IMR-90 (cell line): ENCODE results near the gene DLG4. TPM values are rescaled to one million over a fixed set of nuclear protein-coding genes. Genes with fewer than 3 reads are reported as not detected.

Experiments
- ATAC-seq: fragments of 200-7000 bp; cut with Tn5 transposase; 2 replicates; pipeline ENCODE4 v1.9.1; 2020; ENCODE audit warnings: low read depth, mild to moderate bottlenecking, moderate library complexity
- BruUV-seq: library from RNA; stranded (reverse); fragments of 400-500 nt; replicated peaks from 2 replicates; lab custom pipeline; 2021; lab: Mats Ljungman, UMichigan
- CTCF ChIA-PET: fragments of 300-600 bp; formaldehyde crosslinking; extraction: SDS; loops from one replicate; lab custom pipeline; 2021; ENCODE audit warnings: antibody characterized with exemption; lab: Yijun Ruan, JAX
- POLR2A ChIA-PET: fragments of 300-600 bp; sonication (Branson Sonifier 250); formaldehyde crosslinking; loops from one replicate; lab custom pipeline; 2022; ENCODE audit warnings: antibody characterized with exemption; ENCODE audit not compliant: unreplicated experiment; lab: Charles Lee
- DNase-seq: peaks from one replicate; pipeline ENCODE4 v3.0.0; 2013
- H2AFZ ChIP-seq: replicated peaks from 2 replicates; pipeline ENCODE3; 2013; ENCODE audit warnings: low read length, mild to moderate bottlenecking; ENCODE audit not compliant: poor library complexity
- H2AK5ac ChIP-seq: 2 replicates; pipeline ENCODE4 v1.6.1; 2013; ENCODE audit warnings: low read depth, low read length, inconsistent platforms
- H2AK9ac ChIP-seq: replicated peaks from 2 replicates; pipeline ENCODE3; 2013; ENCODE audit warnings: mild to moderate bottlenecking, low read depth, low read length, moderate library complexity; ENCODE audit not compliant: poor library complexity
- H2BK120ac ChIP-seq: 2 replicates; pipeline ENCODE4 v1.6.1; 2013; ENCODE audit warnings: low read depth, low read length, inconsistent platforms
- H2BK15ac ChIP-seq: 3 replicates; pipeline ENCODE4 v1.6.1; 2013; ENCODE audit warnings: low read depth, low read length, inconsistent platforms
- H2BK20ac ChIP-seq: 2 replicates; pipeline ENCODE4 v1.6.1; 2013; ENCODE audit warnings: low read depth, mild to moderate bottlenecking, inconsistent platforms, low read length, moderate library complexity
- H2BK5ac ChIP-seq: 2 replicates; pipeline ENCODE4 v1.6.1; 2013; ENCODE audit warnings: mild to moderate bottlenecking, low read depth, low read length, inconsistent platforms; ENCODE audit not compliant: poor library complexity, severe bottlenecking
- H3K14ac ChIP-seq: replicated peaks from 2 replicates; pipeline ENCODE4 v1.6.1; 2013; ENCODE audit warnings: low read depth, low read length, inconsistent platforms
- H3K18ac ChIP-seq: 2 replicates; pipeline ENCODE4 v1.6.1; 2013; ENCODE audit warnings: low read depth, low read length, control low read depth
- H3K23ac ChIP-seq: 2 replicates; pipeline ENCODE4 v1.6.1; 2013; ENCODE audit warnings: low read depth, low read length, inconsistent platforms
- H3K27ac ChIP-seq: 2 replicates; pipeline ENCODE4 v1.5.1; 2013; ENCODE audit warnings: mild to moderate bottlenecking, control low read depth, low read length; ENCODE audit not compliant: insufficient read depth
- H3K27me3 ChIP-seq: 2 replicates; pipeline ENCODE4 v1.6.1; 2013; ENCODE audit warnings: low read length; ENCODE audit not compliant: control insufficient read depth, insufficient read depth
- H3K36me3 ChIP-seq: 2 replicates; pipeline ENCODE4 v1.6.1; 2013; ENCODE audit warnings: low read length, mixed read lengths; ENCODE audit not compliant: control insufficient read depth, insufficient read depth
- H3K4ac ChIP-seq: 2 replicates; pipeline ENCODE4 v1.6.1; 2013; ENCODE audit warnings: low read depth, low read length, inconsistent platforms
- H3K4me1 ChIP-seq: 2 replicates; pipeline ENCODE4 v1.6.1; 2013; ENCODE audit warnings: low read length, mixed read lengths; ENCODE audit not compliant: control insufficient read depth, insufficient read depth
- H3K4me2 ChIP-seq: 2 replicates; pipeline ENCODE4 v1.6.1; 2013; ENCODE audit warnings: low read depth, mild to moderate bottlenecking, control low read depth, low read length, moderate library complexity
- H3K4me3 ChIP-seq: 2 replicates; pipeline ENCODE4 v1.5.1; 2013; ENCODE audit warnings: low read depth, mild to moderate bottlenecking, control low read depth, low read length, moderate library complexity; ENCODE audit not compliant: insufficient read depth
- H3K56ac ChIP-seq: 2 replicates; pipeline ENCODE4 v1.6.1; 2013; ENCODE audit warnings: low read length, inconsistent platforms; ENCODE audit not compliant: insufficient read depth; ENCODE audit errors: extremely low read depth
- H3K79me1 ChIP-seq, 2 experiments: 2 replicates each; pipeline ENCODE4 v1.6.1; 2013; ENCODE audit warnings: low read length in 2 of 2, inconsistent platforms in 1 of 2, low read depth in 1 of 2
- H3K9ac ChIP-seq: 2 replicates; pipeline ENCODE4 v1.6.1; 2013; ENCODE audit warnings: low read depth, low read length, control low read depth
- H3K9me1 ChIP-seq: 2 replicates; pipeline ENCODE4 v1.6.1; 2013; ENCODE audit warnings: low read length, inconsistent platforms; ENCODE audit not compliant: insufficient read depth
- H3K9me3 ChIP-seq: 2 replicates; pipeline ENCODE4 v1.6.1; 2013; ENCODE audit warnings: low read length; ENCODE audit not compliant: control insufficient read depth, insufficient read depth
- H4K20me1 ChIP-seq: 2 replicates; pipeline ENCODE4 v1.6.1; 2013; ENCODE audit warnings: low read length, inconsistent platforms; ENCODE audit not compliant: insufficient read depth
- H4K5ac ChIP-seq: 2 replicates; pipeline ENCODE4 v1.6.1; 2013; ENCODE audit warnings: mild to moderate bottlenecking, low read depth, low read length, control low read depth
- H4K8ac ChIP-seq, 2 experiments: 2 replicates each; pipeline ENCODE4 v1.6.1; 2013; ENCODE audit warnings: low read depth in 2 of 2, low read length in 2 of 2, control low read depth in 1 of 2, inconsistent platforms in 1 of 2
- H4K91ac ChIP-seq: 2 replicates; pipeline ENCODE4 v1.6.1; 2013; ENCODE audit warnings: low read depth, low read length, inconsistent platforms; ENCODE audit not compliant: insufficient read depth
- FOS ChIP-seq: fragments of 150-350 bp; IDR thresholded peaks from 2 replicates; pipeline ENCODE4 v1.6.1; 2016; ENCODE audit warnings: low read depth, low read length
- POLR2A ChIP-seq: IDR thresholded peaks from 2 replicates; pipeline ENCODE4 v1.6.1; 2012; ENCODE audit warnings: mild to moderate bottlenecking, low read depth, low read length
- RCOR1 ChIP-seq: IDR thresholded peaks from 2 replicates; pipeline ENCODE4 v1.6.1; 2012; ENCODE audit warnings: mild to moderate bottlenecking, low read length, improper control_type of control experiment; ENCODE audit not compliant: insufficient replicate concordance
- WGBS, 2 experiments: methylation state at CpG; one replicate each; pipeline versions ENCODE4 v1.1.5 to v1.1.7; 2013; ENCODE audit warnings: missing lambda C conversion rate in 2 of 2; ENCODE audit not compliant: insufficient read length in 1 of 2; ENCODE audit errors: extremely low coverage in 2 of 2; 5-methylcytosine and 5-hydroxymethylcytosine counted together
- dilution Hi-C: fragments of 300-500 bp; cut with HindIII; formaldehyde crosslinking; loops from one replicate; pipeline ENCODE4 v1.14.3; 2018; ENCODE audit warnings: low sequenced_read_pairs; ENCODE audit not compliant: unreplicated experiment
- in situ Hi-C: fragments of 300-500 bp; cut with MboI; formaldehyde crosslinking; loops from 3 replicates; pipeline ENCODE4 v1.14.3; 2019; ENCODE audit warnings: low sequenced_read_pairs, inconsistent platforms, mixed read lengths
- intact Hi-C: fragments of 100-400 bp; cut with micrococcal nuclease; formaldehyde crosslinking; loops from 2 replicates; pipeline ENCODE4 v1.10.0; 2022
- polyA plus RNA-seq, 3 experiments: library from polyadenylated mRNA; depleted of rRNA; stranded (reverse); fragments of >200 nt; gene quantifications; 2 replicates each; pipeline ENCODE4 v1.2.3, GENCODE V29; 2012; ENCODE audit warnings: low replicate concordance in 1 of 3
- total RNA-seq: library from RNA; depleted of rRNA; stranded (reverse); fragments of >200 nt; gene quantifications from 2 replicates; pipeline ENCODE4 v1.2.3, GENCODE V29; 2012

DLG4 gene
- total and polyA plus RNA-seq, 2 of the 4 experiments (the other 2 are of a cell fraction), result 8.2 to 30.5 TPM

- H3K4me1 ChIP-seq, result peaks cover 2% of the 10 kb centered on the region; the same call in 1 of the 2 replicates
- ChIA-PET POLR2A (no interaction called here), CTCF (interaction anchor here (1.0 to 2.5 kb wide), 7 partner anchors 10 to 132 kb away, joined by 3 to 10 read pairs (median 4); no protein-coding TSS in a partner anchor)
- no peak overlapping the region for H3K56ac ChIP-seq
- H2BK5ac ChIP-seq, result no peak overlapping the region
- no TSS peak for BruUV-seq
- dilution Hi-C loops (no loop called here), in situ Hi-C loops (no loop called here), intact Hi-C loops (loop anchor here (1.0 to 2.0 kb wide), 2 partner anchors 41 to 126 kb away; no protein-coding TSS in a partner anchor)
- peak overlapping the region; percentile 84 for H3K4ac ChIP-seq
- H2AK9ac ChIP-seq, result peak overlapping the region; percentile 80
- peak overlapping the region; percentile 57; the same call in 1 of the 2 replicates for H4K5ac ChIP-seq
- H3K23ac ChIP-seq, result no peak overlapping the region; the same call in 1 of the 2 replicates
- no peaks in the 10 kb centered on the region for H3K79me1 ChIP-seq
- peak overlapping the region; percentile 59 for H3K4me3 ChIP-seq
- peaks cover 3% of the 10 kb centered on the region; the same call in 1 of the 2 replicates for H4K20me1 ChIP-seq
- peak overlapping the region; percentile 80 to 83; a peak in 3 of 4 replicates for H4K8ac ChIP-seq
- peak overlapping the region; percentile 96 for H2AFZ ChIP-seq
- peaks cover 13% of the 10 kb centered on the region; the same call in 1 of the 2 replicates for H3K9me1 ChIP-seq
- peak overlapping the region; percentile 93 for H3K4me2 ChIP-seq
- H3K18ac ChIP-seq, result no peak overlapping the region; the same call in 1 of the 2 replicates
- H3K9me3 ChIP-seq, result no peaks in the 10 kb centered on the region
- H2BK120ac ChIP-seq, result no peak overlapping the region
- peak overlapping the region; percentile 31 for H4K91ac ChIP-seq
- H3K9ac ChIP-seq, result peak overlapping the region; percentile 75
- WGBS, 2 experiments, result 20% methylated on average over 2 of the region's 18 CpGs; no CpG with 5 or more reads in 1 of the 2 experiments
- H2BK20ac ChIP-seq, result no peak overlapping the region
- no peaks in the 10 kb centered on the region for H3K36me3 ChIP-seq
- ATAC-seq, result peak; percentile 24
- TF ChIP-seq POLR2A (0 out of 2 replicates have a peak, but pooled peaks have one; percentile 19), FOS (no peak), RCOR1 (peak; percentile 16)
- no peaks in the 10 kb centered on the region for H3K27me3 ChIP-seq
- no peak overlapping the region for H2BK15ac ChIP-seq
- H3K27ac ChIP-seq, result no peak overlapping the region
- peak overlapping the region; percentile 79 for H3K14ac ChIP-seq
- DNase-seq, result peak; percentile 71
- peak overlapping the region; percentile 0; the same call in 1 of the 2 replicates for H2AK5ac ChIP-seq
Measured at GRCh38 chr17:7177954-7178477, 41.6 kb downstream of the DLG4 start.
